ENCODE results near the gene NSMF.
"Not testable (repeated sequence)": the region's sequence is repeated elsewhere in the genome, so short reads cannot be mapped to it uniquely, and the experiment has no call there.

NSMF gene

DNA sequence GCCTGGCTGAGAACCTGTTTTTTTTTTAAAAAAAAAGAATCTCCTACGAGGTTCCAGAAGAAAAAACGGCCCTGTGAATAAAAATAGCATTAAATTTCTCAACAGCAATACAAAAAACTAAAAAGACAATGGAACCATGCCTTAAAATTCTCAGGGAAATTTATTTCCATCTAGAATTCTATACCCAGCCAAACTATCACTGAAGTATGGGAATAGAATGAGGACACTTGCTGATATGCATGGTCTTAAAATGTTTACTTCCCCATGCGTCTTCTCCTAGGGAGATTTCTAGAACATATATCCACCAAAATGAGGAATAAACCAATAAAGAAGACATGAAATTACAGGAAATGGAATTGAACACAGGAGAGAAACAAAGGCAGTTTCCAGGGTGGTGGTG lies 16.5 kb upstream of the NSMF start:
- no peak for DNase-seq (ENCODE audit: low read depth)

- no peak for DNase-seq (ENCODE audit: low read depth)
Measured at GRCh38 chr9:137474271-137474670, 15.1 kb upstream of the NSMF start.

DNA sequence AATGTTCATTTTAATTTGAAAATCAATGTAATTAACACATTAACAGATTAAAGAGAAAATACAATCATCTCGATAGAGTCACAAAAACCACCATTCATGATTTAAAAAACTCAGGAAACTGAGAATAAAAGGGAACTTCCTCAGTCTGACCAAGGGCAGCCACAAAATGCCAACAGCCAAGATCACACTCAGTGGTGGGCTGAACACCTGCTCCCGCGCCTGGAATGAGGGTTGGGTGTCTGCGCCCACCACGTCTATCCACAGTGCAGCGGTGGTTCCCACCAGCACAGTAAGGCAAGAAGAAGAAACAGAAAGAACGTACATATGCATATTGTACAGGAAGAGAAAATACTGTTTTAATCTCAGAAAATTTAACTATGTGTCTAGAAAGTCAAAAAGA lies 11.7 kb upstream of the NSMF start:
- DNase-seq (ENCODE audit: low read depth) = no peak

DNA sequence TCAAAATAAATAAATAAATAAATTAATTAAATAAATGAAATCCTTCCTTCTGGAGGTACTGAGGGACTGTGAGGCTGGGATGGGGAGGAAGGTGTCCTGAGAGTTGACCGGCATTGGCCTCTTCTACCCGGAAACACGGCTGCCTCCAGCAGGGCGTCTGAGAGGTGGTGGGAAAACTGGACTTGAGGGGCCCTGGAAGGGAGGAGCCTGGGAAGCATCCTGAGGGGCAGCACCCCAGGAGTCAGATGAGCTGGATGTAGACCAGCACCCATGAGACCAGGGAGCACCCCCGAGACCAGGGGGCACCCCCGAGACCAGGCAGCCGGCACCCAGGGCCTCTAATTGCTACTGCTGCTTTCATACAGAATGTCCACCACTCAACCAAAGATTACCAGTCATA lies 8.8 kb upstream of the NSMF start:
- DNase-seq (ENCODE audit: low read depth) = no peak

DNA sequence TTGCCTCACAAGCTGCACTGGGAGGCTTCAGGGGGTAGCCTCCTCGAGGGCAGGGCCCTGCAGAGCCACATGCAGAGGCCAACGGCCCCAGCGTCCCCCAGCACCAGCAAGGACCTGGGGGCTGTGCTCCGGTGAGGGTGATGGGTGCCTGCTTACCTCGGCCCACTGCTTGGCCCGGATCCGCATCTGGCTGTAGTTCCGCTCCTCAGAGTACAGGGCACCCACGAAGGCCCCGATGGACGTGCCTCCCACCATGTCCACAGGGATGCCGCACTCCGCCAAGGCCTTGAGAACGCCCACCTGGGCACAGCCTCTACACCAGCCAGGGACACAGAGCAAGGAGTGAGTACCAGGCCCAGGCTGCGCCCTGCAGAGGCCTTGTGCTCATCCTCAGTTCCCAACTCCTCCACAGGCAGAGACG lies 8.0 kb upstream of the NSMF start:
- DNase-seq (ENCODE audit: low read depth) = no peak

- DNase-seq (ENCODE audit: low read depth) = not testable (repeated sequence)
Measured at GRCh38 chr9:137466389-137467085, 7.4 kb upstream of the NSMF start.

DNA sequence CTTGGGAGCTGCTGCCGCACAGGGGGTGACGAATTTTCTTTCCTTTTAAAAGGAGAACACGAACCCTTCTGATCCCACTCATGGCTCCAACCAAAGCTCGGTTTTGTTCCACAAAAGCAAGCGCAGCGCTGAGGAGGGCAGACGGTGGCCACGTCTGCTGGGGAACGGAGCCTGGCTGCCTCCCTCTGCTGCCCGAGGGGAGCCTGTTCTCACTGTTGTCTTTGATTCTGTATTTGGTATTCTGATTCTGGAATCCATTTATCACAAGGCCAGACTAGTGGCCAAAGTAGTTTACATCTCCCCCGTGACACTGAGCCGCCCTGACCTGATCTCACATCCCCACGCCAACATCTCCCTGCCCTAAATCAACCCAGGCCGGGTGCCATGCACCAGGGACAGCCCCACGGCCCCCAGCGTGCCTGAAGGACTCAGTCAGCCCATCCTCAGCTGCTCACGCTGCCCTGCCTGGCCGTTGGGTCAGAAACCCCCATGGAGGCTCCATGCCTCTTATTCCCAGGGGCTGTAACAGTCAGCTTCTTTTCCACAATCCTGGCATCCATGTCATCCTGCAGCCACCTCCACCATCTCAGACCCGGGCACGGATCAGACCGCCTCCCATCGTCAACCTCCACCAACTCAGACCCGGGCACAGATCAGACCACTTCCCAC lies 6.7 kb upstream of the NSMF start:
- no peak for DNase-seq (ENCODE audit: low read depth)

DNA sequence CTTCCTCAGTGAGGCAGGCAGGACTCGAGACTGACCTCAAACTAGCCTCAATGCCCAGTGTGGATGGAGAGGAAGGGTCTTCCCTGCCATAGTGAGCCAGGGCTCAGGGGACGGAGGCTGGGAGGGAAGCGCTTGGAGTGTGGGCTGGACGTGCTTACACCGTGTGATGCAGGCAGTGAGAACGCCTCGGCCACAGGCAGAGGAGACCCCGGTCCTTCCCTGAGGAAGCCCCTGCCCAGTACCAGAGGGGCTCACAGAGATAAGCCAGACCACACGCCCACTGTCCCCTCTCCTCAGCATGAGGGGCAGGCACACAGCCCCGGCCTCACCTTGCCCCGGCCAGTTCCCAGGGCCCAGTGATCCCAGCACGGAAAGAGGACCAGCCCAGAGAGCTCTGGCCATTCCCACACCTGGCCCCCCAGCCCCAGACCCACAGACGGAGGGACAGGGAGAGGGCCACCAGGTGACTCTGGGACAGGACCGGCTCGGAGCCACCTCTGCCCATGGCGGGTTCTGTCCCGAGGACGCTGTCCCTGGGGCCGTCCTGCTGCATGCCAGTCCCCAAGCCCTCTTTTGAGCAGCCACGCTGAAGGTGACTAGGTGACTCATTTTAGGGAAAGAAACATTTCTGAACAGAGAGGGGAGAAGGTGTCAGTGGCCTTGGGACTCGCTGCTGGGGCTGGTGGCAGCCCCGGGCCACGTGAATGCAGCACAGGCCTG lies 6.0 kb upstream of the NSMF start:
- no peak for DNase-seq (ENCODE audit: low read depth)

GRCh38 chr9:137464291-137464999 lies 5.3 kb upstream of the NSMF start:
- no peak for DNase-seq (ENCODE audit: low read depth)

- DNase-seq (ENCODE audit: low read depth) = no peak
Measured at GRCh38 chr9:137463931-137464290, 4.8 kb upstream of the NSMF start.

DNA sequence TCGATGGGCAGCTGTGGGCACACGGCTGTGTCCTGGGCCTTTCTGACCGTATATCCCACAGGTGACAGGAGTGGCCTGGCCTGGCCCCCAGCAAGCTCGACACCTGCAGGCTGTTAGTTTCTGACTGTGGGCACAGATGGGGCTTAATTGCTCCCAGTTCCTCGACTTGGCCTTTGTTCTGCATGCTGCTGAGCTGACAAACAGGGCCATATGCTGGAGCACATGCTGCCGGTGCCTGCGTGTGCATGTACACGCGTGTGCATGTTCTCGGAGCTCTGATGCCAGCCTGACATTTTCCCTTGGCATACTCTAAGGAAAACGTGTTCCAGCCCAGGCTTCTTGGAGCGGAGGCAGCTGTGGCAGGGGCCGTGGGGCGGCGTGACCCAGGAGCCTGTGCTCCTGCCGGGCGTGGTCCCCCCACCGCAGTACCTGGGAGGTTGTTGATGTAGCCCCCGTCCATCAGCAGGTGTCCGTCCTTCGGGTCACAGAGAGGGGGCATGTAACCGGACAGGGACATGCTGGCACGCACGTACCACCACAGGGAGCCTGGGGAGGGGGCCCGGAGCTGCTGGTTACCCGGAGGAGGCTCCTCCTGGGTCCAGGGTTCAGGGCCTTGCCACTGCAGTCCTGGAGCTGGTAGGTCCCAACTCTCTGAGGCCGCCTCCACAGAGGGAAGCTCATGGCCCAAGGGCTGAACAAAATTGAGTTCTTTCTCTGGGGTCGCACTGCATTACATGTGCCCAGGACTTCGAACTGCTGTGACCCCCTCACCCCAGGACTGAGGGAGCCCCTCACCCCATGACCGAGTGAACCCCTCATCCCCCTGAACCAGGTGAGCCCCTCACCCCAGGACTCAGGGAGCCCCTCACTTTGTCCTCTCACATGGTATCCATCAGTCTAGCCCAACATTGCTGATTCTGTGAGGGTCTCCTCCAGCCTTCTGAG lies 4.1 kb upstream of the NSMF start:
- no peak for DNase-seq (ENCODE audit: low read depth)

GRCh38 chr9:137462396-137462985 lies 3.4 kb upstream of the NSMF start:
- no peak for DNase-seq (ENCODE audit: low read depth)

DNA sequence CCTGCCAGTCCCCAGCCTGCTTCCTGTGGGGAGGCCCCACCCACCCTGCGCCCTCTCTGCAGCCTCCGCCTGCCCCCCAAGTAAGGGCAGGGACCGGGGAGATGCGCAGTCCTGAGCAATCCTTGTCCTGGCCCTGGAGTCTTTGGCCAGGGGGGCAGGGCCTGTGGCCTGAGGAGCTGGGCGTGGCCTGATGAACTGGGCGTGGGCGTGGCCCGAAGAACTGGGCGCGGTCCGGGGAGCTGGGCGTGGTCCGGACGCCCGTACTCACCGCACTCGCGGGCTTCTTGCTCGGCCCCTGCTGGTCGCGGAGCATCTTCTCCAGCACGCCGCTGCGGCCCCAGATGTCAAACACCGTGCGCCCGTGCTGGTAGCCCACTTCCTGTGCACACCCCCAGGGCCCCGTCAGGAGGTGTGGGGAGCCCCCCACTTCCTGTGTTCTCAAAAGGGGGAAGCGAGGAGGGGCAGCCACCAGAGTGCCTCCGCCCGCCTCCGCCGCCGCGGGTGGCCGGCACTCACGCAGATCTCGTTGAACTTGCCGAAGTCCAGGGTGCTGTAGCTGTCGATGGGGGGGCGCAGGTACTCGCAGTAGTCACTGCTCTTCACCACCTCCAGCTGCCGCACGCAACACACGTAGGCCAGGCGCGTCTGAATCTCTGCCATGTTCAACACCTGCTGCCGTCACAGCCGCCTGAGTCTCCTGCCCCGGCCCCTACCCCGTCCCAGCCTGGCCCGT lies 2.7 kb upstream of the NSMF start:
- DNase-seq (ENCODE audit: low read depth) = no peak

DNA sequence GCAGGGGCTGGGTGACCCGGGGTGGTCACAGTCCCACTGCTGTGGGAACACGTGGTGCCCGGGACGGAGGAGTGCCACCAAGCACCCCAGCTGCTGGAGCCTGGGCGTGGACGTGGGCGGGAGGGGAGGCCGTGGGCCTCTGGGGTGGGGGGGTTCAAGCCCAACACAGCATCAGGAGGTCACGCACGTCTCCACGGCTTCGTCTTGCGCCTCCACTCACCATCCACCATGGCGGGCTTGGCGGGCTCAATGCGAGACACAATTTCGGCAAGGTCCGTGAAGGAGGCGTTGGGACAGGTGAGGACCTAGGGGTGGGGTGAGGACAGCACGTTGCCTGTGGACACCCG lies 2.2 kb upstream of the NSMF start:
- no peak for DNase-seq (ENCODE audit: low read depth)

DNA sequence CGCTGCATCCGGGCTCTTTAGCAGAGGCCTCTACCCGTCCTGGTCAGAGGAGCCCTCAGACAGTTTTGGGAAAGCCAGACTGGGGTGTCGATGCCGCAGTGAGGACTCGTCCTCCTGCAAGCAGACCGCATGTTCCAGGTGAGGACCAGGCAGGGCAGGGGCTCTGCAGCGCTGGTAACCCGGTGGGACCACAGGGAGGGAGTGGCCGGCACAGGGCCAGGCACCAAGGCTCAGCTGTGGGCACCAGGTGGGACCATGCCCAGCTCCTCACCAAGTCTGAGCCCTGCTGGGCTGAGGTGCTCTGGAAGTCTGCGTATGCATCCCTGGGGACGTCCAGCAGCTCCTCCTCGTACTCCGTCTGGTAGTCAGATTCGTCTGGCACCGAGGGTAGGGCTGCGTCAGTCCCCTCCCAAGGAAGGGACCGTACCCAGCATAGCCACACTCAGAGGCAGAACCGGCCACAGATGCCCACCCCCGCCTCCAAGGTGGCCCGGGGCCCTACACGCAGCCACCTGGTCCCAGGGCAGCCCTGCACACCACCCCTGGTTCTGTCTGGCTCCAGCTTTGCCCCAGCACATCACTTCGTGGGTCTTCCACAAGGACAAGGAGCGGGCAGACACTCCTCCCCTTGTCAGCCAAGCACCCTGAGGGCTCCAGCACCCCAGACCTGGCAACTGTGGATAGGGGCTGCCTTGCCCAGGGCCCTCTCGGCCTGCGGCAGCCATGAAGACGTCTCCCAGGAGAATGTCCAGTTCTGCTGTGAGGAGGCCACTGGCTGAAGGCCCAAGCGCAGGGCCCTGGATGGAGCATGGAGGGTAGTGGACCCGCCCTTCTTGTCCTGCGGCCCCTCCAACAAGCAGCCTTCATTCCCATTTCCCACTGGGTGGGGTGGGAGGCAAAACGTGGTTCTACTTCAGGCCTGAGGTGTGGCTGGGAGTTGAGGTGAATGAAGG lies 1.5 kb upstream of the NSMF start:
- DNase-seq (ENCODE audit: low read depth) = no peak

DNA sequence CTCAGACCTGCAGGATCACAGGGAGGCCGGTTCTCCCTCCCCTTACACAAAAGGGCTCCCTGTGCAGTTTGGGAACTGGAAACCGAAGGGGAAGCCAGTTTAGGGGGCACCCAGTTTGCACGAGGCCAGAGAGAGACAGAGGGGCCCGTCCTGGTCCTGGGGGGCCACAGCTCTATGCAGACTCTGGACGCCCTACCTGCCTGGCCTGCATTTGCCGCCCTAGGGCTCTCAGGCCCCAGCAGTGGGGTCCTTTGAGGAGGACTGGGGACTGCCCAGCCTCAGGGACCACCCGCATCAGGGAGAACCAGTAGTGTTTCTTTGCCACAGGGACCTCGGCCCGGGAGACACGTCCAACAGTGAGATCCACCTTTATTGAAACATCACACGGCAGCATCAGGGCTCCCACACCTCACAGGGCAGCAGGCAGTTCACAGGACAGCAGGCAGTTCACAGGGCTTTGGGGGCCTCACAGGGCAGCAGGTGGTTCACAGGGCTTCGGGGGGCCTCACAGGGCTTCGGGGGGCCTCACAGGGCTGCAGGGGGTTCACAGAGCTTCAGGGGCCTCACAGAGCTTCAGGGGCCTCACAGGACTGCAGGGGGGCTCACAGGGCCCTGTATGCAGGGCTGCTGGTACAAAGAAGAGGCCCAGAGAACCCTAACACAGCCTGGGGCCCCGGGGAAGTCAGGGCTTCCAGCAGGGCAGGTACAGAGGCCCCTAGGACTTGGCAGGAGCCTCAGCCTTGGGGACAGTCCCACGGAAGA lies 648 bp upstream of the NSMF start:
- DNase-seq (ENCODE audit: low read depth) = no peak

GRCh38 chr9:137458194-137459151 lies 661 bp downstream of the NSMF start:
- DNase-seq (ENCODE audit: low read depth) = no peak
